ENCODE results near the gene TRAK1.

TRAK1 gene

GRCh38 chr3:42209917-42210316, 118.8 kb downstream of the TRAK1 start:
- DNase-seq (ENCODE audit: low read depth) = no peak

GRCh38 chr3:42210726-42211125, 119.6 kb downstream of the TRAK1 start:
- no peak for DNase-seq (ENCODE audit: low read depth)

- DNase-seq (ENCODE audit: low read depth) = no peak
These were observed 122.3 kb downstream of the TRAK1 start for GRCh38 chr3:42213417-42213816.

- DNase-seq (ENCODE audit: low read depth) = no peak
These were observed 122.9 kb downstream of the TRAK1 start for GRCh38 chr3:42214064-42214463.

GRCh38 chr3:42214565-42215283, 123.6 kb downstream of the TRAK1 start:
- DNase-seq (ENCODE audit: low read depth) = no peak

- no peak for DNase-seq (ENCODE audit: low read depth)
These were observed 125.1 kb downstream of the TRAK1 start for GRCh38 chr3:42216302-42216701.

- DNase-seq (ENCODE audit: low read depth) = no peak
These were observed 125.8 kb downstream of the TRAK1 start for GRCh38 chr3:42216931-42217333.

GRCh38 chr3:42220436-42221121, 129.4 kb downstream of the TRAK1 start:
- DNase-seq (ENCODE audit: low read depth) = no peak

- DNase-seq (ENCODE audit: low read depth) = no peak
These were observed 132.0 kb downstream of the TRAK1 start for GRCh38 chr3:42222942-42223693.

GRCh38 chr3:42224178-42224577, 133.0 kb downstream of the TRAK1 start:
- DNase-seq (ENCODE audit: low read depth) = no peak

GRCh38 chr3:42224658-42225421, 133.7 kb downstream of the TRAK1 start:
- DNase-seq (ENCODE audit: low read depth) = no peak

- no peak for DNase-seq (ENCODE audit: low read depth)
These were observed 134.6 kb downstream of the TRAK1 start for GRCh38 chr3:42225486-42226363.

- DNase-seq (ENCODE audit: low read depth) = no peak
These were observed 135.6 kb downstream of the TRAK1 start for GRCh38 chr3:42226470-42227425.

GRCh38 chr3:42228796-42229195, 137.6 kb downstream of the TRAK1 start:
- no peak for DNase-seq (ENCODE audit: low read depth)

GRCh38 chr3:42229266-42229941, 138.2 kb downstream of the TRAK1 start:
- no peak for DNase-seq (ENCODE audit: low read depth)

- no peak for DNase-seq (ENCODE audit: low read depth)
These were observed 139.0 kb downstream of the TRAK1 start for GRCh38 chr3:42229942-42230688.

- no peak for DNase-seq (ENCODE audit: low read depth)
These were observed 139.7 kb downstream of the TRAK1 start for GRCh38 chr3:42230860-42231259.

- DNase-seq (ENCODE audit: low read depth) = no peak
These were observed 144.4 kb downstream of the TRAK1 start for GRCh38 chr3:42235532-42235931.

GRCh38 chr3:42236611-42237010, 145.5 kb downstream of the TRAK1 start:
- no peak for DNase-seq (ENCODE audit: low read depth)
